GM10266 (cell line): ENCODE results near the gene SPRY1.

Experiments used
- DNase-seq: peaks from one replicate; pipeline ENCODE4 v3.0.0; 2012; ENCODE audit errors: extremely low spot score
- TF ChIP-seq, protein P1 (sequence below): IDR thresholded peaks from 2 replicates; pipeline ENCODE4 v1.5.1; 2012; ENCODE audit warnings: mild to moderate bottlenecking, low read depth; ENCODE audit not compliant: control insufficient read depth, insufficient read depth; ENCODE audit errors: missing control alignments

Gene SPRY1

DNA sequence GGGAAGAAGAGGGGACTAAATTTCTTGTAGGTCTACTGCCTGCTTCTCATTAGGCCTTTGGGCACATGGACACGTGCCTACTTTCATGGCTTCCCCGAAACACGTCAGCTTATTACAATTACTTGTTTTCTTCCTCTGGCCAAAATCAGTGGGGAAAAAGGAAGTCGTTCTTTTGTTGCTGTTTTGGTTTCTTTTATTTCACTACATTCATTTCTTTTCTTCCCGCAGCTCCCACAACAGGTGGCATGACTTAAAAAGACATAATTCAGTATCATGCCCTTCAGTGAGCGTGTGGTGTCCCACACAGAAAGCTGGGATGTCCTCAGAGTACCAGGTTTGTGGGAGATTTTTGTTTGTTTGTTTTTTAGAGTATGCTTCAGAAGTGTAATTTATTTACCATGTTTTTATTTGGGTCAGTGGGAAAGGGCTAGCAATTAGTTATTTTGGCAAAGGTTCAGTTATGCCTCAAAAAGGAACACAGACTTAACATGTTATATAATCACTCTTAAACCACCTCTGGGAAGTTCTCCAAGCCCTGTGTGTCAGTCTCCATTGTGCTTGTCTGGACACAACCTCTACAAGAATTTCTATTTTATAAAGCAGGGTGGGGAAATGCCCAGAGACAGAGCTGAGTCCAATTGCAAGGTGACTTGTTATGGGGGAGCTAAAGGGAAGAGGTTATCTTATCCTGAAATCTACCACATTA, 44.2 kb upstream of the SPRY1 start:
- TF ChIP-seq, protein P1, sequence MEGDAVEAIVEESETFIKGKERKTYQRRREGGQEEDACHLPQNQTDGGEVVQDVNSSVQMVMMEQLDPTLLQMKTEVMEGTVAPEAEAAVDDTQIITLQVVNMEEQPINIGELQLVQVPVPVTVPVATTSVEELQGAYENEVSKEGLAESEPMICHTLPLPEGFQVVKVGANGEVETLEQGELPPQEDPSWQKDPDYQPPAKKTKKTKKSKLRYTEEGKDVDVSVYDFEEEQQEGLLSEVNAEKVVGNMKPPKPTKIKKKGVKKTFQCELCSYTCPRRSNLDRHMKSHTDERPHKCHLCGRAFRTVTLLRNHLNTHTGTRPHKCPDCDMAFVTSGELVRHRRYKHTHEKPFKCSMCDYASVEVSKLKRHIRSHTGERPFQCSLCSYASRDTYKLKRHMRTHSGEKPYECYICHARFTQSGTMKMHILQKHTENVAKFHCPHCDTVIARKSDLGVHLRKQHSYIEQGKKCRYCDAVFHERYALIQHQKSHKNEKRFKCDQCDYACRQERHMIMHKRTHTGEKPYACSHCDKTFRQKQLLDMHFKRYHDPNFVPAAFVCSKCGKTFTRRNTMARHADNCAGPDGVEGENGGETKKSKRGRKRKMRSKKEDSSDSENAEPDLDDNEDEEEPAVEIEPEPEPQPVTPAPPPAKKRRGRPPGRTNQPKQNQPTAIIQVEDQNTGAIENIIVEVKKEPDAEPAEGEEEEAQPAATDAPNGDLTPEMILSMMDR: no peak
- no peak for DNase-seq

DNA sequence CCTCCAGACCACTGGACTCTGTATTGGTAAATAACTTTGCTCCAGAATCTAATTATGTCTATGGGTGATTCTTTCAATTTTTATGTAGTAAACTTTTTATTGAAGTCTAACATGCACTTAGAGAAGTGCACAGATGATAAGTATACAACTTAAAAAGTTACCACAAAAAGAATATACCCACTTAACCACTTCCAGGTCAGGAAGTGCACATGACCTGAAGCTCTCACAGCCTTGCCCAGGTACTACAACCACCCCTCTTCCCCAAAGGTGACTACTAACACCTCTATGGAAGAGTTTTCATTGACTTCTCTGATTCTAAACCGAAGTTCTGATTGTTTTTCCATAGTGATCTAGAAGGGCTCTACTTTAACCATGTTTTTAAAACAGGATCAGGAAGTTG, 43.6 kb upstream of the SPRY1 start:
- TF ChIP-seq, protein P1: no peak
- no peak for DNase-seq

GRCh38 chr4:123353656-123354055, 42.9 kb upstream of the SPRY1 start:
- DNase-seq: no peak
- TF ChIP-seq, protein P1: no peak

GRCh38 chr4:123354701-123355100, 41.9 kb upstream of the SPRY1 start:
- DNase-seq: no peak
- TF ChIP-seq, protein P1: no peak

DNA sequence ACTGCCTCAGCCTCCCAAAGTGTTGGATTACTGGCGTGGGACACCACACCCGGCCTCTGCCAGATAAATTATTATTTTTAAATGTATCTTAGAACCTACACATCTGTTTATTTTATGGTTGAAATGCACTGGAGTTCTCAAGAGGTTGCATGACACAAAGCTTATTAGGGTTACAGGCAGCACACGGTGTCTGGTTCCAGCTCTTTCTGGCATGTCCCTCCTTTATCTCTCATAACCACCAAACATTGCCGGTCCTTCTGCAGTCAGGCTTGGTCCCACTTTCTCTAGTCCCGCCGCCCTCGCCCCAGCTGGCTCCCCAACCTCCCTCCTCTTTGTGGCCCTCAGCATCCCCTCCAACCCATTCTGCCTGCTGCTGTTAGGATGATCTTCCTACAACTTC, 39.7 kb upstream of the SPRY1 start:
- DNase-seq: no peak
- TF ChIP-seq, protein P1: no peak

DNA sequence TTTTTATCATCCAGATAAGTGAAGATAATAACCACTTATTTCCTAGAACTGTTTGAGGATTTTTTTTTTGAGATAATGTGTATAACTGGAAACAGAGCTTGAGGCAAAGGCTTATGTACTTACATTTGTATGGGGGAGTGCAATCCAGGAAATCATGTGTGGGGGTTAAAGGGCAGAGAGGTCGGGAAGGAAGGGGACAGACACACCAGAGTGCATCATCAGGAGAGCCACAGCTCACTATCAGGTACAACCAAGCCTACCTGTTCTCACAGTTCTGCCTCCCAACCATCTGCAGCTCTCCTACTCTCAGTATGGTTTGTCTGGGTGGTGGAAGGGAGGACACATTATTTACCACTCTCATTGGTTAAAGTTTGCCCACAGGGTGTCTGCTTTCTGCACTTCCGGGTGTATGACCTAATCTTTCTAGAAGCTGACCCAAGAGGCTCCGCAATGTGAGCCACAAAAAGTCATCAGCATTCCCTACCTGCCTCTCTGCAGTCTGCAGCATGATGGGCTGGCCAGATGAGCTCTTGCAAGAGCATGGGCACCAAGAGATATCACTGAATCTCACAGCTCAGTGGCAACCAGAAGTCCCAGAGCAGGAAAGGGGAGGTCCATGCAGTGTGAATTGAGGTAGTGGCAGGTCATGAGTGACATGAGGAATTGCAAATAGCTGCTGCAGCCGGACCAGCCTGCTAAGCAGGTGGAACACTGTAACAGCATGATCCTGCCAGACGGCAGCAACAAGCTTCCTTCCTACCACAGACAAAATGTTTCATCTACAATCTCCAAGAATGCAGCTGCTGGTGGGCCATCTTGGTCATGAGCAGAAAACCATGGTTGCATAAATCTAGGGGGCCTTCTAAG, 36.9 kb upstream of the SPRY1 start:
- DNase-seq: no peak

More for the DNA sequence above, 36.9 kb upstream of the SPRY1 start:
- TF ChIP-seq, protein P1: no peak
